ENCODE results near the gene POLR2M.

Gene POLR2M

DNA sequence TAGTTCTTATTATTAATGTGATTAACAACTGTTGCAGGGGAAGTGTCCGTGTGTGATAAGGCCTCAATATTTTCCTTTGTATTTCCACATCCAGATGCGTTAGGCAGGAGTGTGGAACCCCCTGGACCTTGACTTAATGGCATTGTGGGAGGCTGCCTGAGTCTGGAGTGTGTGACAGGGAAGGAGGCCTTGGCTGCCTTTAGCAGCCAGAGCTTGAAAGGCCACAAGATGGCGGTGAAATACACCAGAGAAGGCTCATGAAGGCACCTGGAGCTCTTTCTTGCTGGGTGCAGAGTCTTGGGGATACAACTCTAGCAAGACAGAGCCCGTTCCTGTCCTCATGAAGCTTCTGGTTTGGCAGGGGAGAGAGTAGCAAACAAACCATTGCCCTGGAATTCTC lies 36.9 kb downstream of the POLR2M start:
- no peak for DNase-seq

DNA sequence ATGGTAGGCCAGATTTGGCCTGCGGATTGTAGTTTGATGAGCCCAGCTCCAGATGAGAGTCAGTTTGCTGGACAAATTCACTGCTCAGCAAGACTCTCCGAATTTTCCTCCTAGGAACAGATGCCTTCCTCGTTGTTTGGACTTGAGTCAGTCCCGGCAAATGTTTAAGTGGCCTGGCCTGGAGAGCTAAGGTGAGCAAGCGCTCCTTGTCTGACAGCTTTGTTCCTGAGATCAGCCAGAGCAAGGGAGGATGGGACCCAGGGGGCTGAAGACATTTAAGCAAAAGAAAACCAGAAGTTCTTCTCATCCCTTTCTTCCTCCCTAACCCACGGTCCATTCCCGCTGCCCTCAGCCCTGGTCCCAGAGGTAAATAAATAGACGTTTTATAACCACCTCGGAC lies 40.3 kb downstream of the POLR2M start:
- DNase-seq, result no peak

DNA sequence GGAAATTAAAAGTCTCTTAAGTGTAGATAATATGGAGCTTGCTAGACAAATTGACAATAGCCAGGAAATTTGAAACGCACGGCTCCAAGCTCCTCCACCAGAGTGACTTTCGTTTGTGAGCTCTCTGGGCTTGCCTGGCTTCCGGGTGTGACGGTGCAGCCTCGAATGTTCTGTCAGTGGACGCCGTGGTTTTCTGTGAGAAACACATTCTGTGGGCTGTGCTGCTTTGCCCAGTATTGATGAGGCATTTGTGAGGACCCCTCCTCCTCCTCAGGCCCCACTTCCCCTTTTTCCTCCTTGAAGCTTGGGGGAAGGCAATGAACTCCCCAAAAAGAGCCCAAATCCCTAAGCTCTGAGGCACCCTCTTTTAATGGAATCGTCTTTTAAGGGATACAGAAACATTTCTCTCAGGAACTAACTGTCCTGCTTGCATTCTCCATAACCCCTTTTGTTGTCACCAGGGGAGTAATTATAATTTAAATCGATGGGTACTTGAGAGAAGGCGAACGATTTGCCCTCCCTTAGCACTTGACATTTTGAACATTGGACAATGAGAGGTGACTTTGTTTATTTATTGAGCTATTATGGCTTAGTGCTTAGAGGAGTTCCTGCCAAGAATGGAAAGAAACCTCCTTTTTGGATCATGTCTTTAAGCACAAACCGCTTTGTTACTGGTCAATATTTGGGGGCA lies 40.8 kb downstream of the POLR2M start:
- no peak for DNase-seq

DNA sequence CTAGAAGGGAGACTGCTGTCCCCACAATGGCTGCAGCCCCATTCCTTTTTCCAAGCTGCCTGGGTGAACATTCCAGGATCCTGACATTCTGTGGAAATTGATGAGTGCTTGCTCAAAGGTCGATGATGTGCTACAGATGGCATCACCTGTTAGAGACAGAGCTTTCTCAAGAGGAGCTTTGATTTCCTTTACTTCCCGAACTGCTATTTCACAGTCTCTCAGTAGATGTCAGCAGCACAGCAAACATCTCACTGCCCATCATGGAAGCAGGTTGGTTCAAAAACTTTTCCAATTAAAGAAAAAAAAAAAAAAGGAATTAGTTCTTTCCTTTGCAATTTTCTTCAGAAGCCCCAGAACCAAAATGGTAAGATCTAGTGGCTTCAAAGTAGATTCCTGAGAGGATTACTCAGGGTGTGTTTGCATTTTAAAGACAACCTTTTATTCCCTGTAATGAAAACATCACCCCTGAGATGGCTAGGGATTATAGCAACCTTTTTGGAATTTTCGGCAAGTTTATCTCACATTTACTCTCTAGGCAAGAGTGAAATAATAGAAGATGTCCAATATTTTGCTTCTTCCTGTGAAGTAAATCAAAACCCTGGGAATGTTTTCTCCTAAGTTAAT lies 44.8 kb downstream of the POLR2M start:
- DNase-seq, result no peak

DNA sequence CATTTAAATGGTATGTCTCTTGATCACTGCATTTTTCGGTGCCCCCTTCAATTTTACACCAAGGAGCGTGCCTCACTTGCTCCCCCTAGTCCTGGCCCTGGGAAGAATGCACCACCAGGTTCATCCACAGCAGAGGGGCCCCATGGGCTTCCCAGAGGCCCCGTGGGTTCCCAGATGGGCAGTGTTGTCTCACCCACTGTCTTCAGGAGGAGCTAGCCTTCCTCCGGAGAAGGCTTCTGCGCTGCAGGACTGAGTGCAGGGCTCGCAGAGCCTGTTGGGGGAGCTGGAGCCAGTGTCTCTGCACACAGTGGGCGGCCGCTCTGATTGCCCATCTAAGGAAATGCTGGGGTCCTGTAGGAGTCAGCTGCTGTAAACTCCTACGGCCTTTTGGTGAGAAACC lies 45.9 kb downstream of the POLR2M start:
- DNase-seq, result no peak

DNA sequence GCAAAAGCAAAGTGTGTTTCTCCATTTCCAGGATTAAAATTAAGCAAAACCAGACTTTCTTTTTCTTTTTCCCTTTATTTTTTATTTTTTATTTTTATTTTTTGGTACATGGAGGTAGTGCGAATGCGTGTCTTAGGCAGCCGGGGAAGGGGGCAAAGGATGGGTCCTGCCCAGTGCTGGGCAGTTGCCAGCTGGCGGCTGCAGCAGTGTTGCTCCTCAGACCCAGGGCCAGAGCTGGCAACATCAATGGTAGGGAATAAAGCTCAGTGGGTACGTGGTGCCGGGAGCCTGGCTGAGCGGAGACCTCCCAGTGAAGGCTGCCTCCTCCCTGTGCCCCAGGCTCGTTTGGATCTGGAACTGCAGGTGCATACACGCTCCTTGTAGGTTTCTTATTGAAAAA lies 46.3 kb downstream of the POLR2M start:
- DNase-seq, result no peak

DNA sequence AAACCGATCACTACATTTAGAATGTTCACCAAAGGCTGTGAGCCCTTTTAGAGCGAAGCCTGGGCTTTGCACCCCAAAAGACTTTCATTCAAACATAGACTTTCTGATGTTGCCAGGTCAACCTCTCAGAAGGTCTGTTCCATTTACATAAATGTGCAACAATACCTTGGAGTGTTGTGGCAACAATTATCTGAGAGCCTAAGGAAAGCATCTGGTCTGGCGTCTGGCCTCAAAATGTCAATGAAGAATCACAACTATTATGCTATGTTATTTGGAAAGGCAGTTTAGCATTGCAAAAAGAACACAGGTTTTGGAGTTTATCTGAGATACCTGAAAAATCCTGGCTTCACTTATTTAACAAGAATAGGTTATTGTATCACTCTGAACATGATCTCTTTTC lies 50.0 kb downstream of the POLR2M start:
- DNase-seq, result no peak

DNA sequence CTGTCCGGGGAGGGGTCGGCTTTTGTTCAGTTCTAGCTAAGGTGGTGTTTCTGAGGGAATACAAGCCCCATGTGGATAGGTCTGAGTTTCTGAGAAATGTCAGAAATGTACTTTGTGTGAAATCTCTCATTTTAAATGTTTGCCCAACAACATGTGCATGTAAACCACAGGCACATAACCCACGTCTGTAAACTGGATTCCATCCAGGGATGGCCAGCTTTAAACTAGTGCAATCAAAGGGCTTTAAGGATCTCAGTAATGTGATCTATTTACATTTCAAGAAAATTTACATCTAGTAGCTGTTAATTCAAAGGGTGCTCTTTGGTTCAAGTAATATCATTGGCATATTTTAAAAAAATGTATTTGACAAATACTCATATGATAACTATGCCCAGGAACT lies 52.0 kb downstream of the POLR2M start:
- no peak for DNase-seq

DNA sequence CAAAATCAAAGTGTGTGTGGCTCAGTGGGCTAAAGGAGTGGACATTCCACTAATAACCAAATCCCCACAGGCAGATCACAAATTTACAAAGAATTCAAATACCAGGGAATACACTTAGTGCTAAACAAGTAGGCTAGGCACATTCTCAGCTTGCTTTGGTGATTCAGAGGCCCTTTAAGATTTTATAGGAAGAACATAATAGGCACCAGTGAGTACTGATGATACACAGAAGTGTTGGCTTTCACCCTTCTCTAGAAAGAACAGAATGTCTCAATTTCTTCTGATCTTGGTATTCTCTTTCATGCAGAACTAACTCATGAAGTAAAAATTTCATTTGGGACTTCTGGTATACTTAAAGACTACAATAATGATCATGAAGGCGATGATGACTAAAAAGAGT lies 55.0 kb downstream of the POLR2M start:
- DNase-seq, result no peak

DNA sequence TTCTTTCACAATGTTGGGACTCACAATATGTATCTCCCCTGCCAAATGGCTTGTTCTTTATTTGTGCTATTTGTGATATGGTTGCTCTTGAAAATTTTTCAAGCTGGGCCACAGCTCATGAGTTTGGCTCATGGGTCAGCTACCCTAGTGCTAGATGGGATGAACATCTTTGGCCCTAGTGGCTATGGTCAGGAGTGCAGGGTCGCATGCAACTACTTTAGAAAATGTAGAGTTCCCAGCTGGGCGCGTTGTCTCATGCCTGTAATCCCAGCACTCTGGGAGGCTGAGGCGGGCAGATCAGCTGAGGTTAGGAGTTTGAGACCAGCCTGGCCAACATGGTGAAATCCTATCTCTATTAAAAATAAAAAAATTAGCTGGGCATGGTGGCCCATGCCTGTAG lies 55.8 kb downstream of the POLR2M start:
- no peak for DNase-seq

DNA sequence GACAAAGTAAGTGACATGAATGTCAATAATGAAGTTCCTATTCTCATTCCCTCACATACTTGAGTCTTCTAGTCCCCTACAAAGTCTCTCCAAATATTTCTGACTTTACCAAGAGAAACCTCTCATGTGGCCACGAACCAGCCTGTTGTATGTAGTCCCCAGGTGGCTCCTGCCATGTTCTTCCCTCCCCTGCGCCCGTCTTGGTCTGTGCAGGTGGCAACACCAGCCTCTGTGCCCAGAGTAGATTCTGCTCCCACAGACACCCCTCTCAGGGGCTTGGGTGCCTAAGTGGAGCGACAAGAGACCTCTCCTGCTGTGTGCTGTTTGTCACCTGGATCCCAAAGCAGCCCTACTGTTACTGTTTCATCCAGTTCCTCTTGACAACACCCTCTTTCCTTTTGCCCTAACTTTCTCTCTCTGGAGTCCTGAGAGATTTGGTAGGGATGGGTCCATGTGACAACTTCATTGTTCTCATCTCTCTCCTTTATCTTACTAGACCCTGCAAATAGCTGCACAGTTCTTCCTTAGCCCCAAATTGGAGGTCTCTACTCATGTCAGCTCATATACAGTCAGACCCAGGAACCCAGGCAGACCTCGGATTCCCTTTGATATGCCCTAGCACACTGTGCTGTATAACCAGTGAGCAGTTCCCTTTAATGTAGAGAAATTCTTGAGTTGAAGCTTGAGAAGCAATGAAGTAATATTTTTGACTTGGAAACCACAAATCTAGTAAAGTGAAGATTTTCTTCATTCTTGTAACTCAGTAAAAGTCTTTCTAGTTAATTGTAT lies 56.9 kb downstream of the POLR2M start:
- DNase-seq, result no peak

Measured in NCI-H187 treated with DMSO at 0.1 percent for 48 hours (cell line).